Bronchial epithelial cell (primary cell): ENCODE measurements around the gene PLEKHG3. TPM values are rescaled to one million over a fixed set of nuclear protein-coding genes. Genes with fewer than 3 reads are reported as not detected.

Experiments
- DNase-seq: peaks from one replicate; pipeline ENCODE4 v3.0.0-alpha.2; 2010; ENCODE audit warnings: low read depth
- FAIRE-seq: peaks from 2 replicates; lab custom pipeline; 2011; peaks lifted over from hg19 to GRCh38; lab: Jason Lieb, UNC
- H3K27me3 ChIP-seq: 2 replicates; pipeline ENCODE4 v1.5.1; 2011; ENCODE audit warnings: low read length; ENCODE audit not compliant: control insufficient read depth, insufficient read depth
- H3K36me3 ChIP-seq: 2 replicates; pipeline ENCODE4 v1.5.1; 2011; ENCODE audit warnings: low read length; ENCODE audit not compliant: control insufficient read depth, insufficient read depth
- H3K4me3 ChIP-seq: 2 replicates; pipeline ENCODE4 v1.5.1; 2011; ENCODE audit warnings: mild to moderate bottlenecking, low read depth, low read length, control low read depth
- total RNA-seq: library from RNA; depleted of rRNA; stranded (reverse); fragments of >200 nt; gene quantifications from 2 replicates; pipeline ENCODE4 v1.2.1, GENCODE V29; 2014
- TF ChIP-seq, protein P1 (sequence below): IDR thresholded peaks from 2 replicates; pipeline ENCODE4 v1.5.1; 2011; ENCODE audit warnings: mild to moderate bottlenecking, moderate library complexity, low read length, control low read depth, inconsistent platforms; ENCODE audit not compliant: insufficient read depth, severe bottlenecking

PLEKHG3 gene
- total RNA-seq, 1 donor from 2014 or later = 32.4 TPM

DNA sequence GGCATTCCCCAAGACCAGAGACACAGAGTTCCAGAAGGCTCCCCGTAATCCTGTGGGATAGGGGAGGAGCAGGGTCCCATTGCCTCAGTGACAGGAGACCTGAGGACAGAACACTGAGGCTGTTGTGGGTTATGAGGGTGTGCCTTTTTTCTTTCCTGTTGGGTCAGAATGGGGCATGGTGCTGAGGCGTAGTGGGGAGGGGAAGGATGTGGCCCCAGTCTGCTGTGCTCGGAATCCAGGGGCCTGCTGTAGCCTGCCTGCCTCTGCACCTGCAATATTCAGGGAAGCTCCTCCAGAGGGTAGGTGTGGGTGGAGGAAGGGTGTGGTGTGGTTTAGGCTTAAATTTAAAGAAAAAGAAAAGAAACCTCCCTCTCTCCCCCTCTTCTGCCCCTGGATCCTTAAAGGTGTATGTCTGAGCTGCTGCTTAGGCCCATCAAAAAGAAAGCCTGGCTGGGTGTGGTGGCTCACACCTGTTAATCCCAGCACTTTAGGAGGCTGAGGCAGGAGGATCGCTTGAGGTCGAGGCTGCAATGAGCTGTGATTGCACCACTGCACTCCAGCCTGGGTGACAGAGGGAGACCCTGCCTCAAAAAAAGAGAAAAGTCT is 18.7 kb downstream of the PLEKHG3 start:
- Histone ChIP-seq H3K27me3 (no peaks in the 10 kb centered on the region), H3K4me3 (no peak overlapping the region), H3K36me3 (peaks cover 16% of the 10 kb centered on the region)
- TF ChIP-seq, protein P1, sequence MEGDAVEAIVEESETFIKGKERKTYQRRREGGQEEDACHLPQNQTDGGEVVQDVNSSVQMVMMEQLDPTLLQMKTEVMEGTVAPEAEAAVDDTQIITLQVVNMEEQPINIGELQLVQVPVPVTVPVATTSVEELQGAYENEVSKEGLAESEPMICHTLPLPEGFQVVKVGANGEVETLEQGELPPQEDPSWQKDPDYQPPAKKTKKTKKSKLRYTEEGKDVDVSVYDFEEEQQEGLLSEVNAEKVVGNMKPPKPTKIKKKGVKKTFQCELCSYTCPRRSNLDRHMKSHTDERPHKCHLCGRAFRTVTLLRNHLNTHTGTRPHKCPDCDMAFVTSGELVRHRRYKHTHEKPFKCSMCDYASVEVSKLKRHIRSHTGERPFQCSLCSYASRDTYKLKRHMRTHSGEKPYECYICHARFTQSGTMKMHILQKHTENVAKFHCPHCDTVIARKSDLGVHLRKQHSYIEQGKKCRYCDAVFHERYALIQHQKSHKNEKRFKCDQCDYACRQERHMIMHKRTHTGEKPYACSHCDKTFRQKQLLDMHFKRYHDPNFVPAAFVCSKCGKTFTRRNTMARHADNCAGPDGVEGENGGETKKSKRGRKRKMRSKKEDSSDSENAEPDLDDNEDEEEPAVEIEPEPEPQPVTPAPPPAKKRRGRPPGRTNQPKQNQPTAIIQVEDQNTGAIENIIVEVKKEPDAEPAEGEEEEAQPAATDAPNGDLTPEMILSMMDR = no peak
- FAIRE-seq = peak; percentile 98
- DNase-seq = peak; percentile 93

DNA sequence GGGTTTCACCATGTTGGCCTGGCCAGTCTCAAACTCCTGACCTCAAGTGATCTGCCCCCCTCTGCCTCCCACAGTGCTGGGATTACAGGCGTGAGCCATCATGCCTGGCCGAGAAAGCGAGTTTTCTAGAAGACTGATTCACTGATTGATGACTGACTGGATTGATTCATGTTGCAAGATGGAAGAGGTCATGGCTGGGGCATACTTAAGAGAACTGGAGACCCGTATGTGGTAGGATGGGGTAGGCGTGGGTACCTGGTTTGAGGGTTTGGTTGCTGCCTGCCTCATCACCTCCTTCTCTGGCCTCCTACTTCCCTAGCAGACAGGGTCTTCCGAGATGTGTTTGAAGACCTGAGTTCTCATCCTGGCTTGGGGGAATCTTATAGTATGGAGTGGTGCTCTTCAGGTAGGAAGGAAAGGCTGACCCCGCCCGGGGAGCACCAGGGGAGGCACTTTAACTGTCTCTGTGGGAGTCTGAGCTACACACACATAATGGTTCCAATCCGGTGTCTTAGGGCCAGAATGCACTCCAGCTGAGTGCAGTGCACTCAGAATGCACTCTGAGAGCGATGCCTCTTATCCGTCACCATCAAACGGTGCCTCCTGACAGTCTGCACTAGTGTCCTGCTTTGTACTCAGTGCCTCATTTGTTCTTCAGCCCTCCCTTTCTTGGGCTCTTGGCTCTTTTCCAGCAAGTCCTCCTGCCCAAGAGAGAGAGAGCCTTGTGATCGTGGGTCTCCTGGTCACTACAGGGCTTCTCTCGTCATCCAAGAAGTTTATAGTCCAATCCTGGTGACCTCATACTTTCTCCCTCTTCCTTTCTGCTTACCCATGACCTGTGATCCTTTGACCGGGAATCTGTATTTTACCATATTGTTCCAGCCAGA is 19.7 kb downstream of the PLEKHG3 start:
- no peak overlapping the region for H3K4me3 ChIP-seq
- peak; percentile 91 for DNase-seq
- peaks cover 21% of the 10 kb centered on the region for H3K36me3 ChIP-seq

DNA sequence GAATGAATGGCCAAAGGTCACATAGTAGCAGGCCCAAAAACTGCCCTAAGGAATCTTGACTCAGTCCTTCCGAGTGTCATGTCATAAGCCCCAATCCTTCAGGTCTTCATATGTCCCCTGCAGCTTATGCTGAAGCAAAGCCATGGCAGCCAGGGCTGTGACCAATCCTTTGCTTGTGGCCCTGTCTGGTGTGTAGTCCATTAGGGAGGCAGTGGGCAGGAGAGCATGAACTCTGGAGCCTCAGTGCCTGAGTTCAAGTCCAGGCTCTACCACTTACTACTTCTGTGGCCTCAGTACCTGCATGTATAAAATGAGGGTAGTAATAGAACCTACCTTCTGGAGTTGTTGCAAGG is 20.3 kb downstream of the PLEKHG3 start:
- no peak for FAIRE-seq
- TF ChIP-seq, protein P1 = no peak

More for the DNA sequence above, 19.7 kb downstream of the PLEKHG3 start:
- TF ChIP-seq, protein P1 = no peak
- peak; percentile 75 for FAIRE-seq
- no peaks in the 10 kb centered on the region for H3K27me3 ChIP-seq

DNA sequence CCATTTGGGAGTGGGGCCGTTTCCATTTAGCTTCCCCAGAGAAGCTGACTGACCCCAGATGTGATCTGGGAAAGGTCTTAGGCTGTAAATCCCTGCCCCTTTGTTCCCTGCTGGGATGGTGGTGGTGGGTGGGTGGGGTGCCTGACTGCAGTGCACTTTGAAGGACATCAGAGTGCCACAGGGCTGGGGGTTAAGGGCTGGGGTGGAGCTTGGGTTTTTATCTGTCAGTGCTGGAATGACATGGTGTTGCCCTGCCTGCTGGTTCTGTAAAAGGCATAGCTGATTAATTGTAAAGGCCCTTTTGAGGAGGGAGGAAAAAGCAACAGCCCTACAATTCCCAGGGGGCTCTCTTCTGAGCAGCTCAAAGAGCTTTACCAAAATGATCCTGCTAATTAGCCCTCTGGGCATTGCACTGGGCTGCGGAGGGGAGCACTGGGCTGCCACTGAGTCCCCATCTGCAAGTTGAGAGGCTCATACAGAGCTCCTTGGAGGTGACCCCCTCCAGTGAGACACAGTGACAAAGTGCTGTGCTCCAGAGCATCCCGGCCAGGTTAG is 21.1 kb downstream of the PLEKHG3 start:
- peaks cover 25% of the 10 kb centered on the region for H3K36me3 ChIP-seq
- H3K4me3 ChIP-seq = no peak overlapping the region
- DNase-seq = no peak
- H3K27me3 ChIP-seq = no peaks in the 10 kb centered on the region
- TF ChIP-seq, protein P1 = no peak
- FAIRE-seq = no peak

More for the DNA sequence above, 20.3 kb downstream of the PLEKHG3 start:
- no peak overlapping the region for H3K4me3 ChIP-seq
- no peak for DNase-seq
- peaks cover 22% of the 10 kb centered on the region for H3K36me3 ChIP-seq
- H3K27me3 ChIP-seq = no peaks in the 10 kb centered on the region

DNA sequence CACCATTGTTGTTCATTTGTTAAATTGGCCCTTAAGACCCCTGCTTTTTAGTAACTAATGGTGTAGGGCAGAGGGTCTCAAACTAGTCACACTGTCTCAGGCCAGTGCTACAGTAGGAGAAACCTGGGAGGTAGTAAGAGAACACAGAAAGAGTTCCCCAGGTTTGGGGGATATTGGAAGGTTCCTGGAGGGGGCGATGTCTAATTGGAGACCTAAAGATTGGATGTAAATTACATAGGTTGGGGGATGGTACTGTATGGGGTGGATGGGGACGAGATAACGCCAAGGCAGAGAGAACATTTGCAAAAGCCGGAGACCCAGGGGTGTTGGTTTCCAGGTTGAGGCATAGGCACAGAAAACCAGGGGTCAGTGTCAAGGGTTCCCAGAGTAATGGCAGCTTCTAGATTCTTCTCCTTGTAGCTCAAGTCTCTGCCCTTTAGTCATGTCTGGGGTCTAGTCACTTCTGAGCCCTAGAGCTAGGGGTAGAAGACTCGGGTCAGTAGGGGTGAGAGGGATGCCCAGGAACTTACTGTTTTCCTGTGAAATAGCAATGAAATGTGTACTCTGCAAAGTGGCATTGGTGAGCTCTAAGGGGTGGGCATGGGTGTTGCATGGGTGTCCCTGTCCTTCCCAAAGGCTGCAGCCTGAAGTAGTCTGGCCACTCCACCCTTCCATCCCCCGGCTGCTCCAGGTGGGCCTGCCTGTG is 21.8 kb downstream of the PLEKHG3 start:
- peak; percentile 43 for FAIRE-seq
- H3K4me3 ChIP-seq = no peak overlapping the region
- H3K27me3 ChIP-seq = no peaks in the 10 kb centered on the region
- DNase-seq = no peak
- TF ChIP-seq, protein P1 = no peak
- peaks cover 29% of the 10 kb centered on the region for H3K36me3 ChIP-seq
